Peyer's patch (tissue), 4 donors: ENCODE data around the gene ARHGEF2.

Experiments
- POLR2A ChIP-seq, 2 donors: fragments of 450-650 bp; IDR thresholded peaks; one replicate each; pipeline ENCODE4 v1.5.1; 2017; ENCODE audit warnings: antibody characterized with exemption in 2 of 2, mild to moderate bottlenecking in 2 of 2, moderate library complexity in 2 of 2
- TF ChIP-seq, protein P1 (sequence below), 6 experiments: fragments of 450-650 bp in 4 of 6; fragments of 200-600 bp in 2 of 6; sonication (generic) in 1 of 6; IDR thresholded peaks; one replicate each; pipeline ENCODE4 v1.5.1; 2017 to 2019; ENCODE audit warnings: antibody characterized with exemption in 6 of 6, mild to moderate bottlenecking in 3 of 6, moderate library complexity in 1 of 6

DNA sequence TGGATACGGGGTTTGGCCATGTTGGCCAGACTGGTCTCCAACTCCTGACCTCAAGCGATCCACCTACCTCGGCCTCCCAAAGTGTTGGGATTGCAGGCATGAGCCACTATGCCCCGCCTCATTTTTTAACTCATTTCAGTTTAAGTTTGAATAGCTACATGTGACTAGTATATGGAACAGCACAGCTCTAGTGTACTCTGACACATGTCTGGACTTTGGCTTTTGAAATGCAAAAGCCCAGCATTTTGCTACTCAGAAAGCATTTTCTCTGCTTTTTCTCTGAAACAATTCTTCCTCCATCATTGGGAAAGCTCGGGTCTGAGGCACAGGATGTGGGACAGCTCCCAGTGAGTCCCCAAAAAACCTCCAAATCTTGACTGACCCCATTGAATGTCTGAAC is 46.5 kb upstream of the ARHGEF2 start:
- TF ChIP-seq POLR2A (IDR thresholded peaks at IDR 0.05): no peak
- TF ChIP-seq, protein P1, sequence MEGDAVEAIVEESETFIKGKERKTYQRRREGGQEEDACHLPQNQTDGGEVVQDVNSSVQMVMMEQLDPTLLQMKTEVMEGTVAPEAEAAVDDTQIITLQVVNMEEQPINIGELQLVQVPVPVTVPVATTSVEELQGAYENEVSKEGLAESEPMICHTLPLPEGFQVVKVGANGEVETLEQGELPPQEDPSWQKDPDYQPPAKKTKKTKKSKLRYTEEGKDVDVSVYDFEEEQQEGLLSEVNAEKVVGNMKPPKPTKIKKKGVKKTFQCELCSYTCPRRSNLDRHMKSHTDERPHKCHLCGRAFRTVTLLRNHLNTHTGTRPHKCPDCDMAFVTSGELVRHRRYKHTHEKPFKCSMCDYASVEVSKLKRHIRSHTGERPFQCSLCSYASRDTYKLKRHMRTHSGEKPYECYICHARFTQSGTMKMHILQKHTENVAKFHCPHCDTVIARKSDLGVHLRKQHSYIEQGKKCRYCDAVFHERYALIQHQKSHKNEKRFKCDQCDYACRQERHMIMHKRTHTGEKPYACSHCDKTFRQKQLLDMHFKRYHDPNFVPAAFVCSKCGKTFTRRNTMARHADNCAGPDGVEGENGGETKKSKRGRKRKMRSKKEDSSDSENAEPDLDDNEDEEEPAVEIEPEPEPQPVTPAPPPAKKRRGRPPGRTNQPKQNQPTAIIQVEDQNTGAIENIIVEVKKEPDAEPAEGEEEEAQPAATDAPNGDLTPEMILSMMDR (IDR thresholded peaks at IDR 0.05): no peak
